HuH-7.5 (cell line): ENCODE results near the gene SMG1.
"Not testable (repeated sequence)": the region's sequence is repeated elsewhere in the genome, so short reads cannot be mapped to it uniquely, and the experiment has no call there.

ENCODE experiments used
- DNase-seq: peaks from one replicate; pipeline ENCODE4 v3.0.0; 2011; ENCODE audit warnings: low spot score

Gene SMG1

GRCh38 chr16:18799500-18799899 is 126.7 kb downstream of the SMG1 start:
- DNase-seq: no peak

- no peak for DNase-seq
These were observed 128.5 kb downstream of the SMG1 start for GRCh38 chr16:18797746-18798145.

GRCh38 chr16:18796377-18796776 is 129.8 kb downstream of the SMG1 start:
- DNase-seq: no peak

GRCh38 chr16:18792836-18793433 is 133.3 kb downstream of the SMG1 start:
- DNase-seq: no peak

- DNase-seq: peak; percentile 85
These were observed 136.1 kb downstream of the SMG1 start, which contains the start of gene RPS15A for GRCh38 chr16:18789850-18790706. RPS15A (minus strand) TSS chr16:18790334; CDS start chr16:18789113, 1,221 bp downstream.

GRCh38 chr16:18789515-18789849 is 136.7 kb downstream of the SMG1 start:
- DNase-seq: no peak

- no peak for DNase-seq
These were observed 137.2 kb downstream of the SMG1 start for GRCh38 chr16:18788828-18789514.

GRCh38 chr16:18784917-18785623 is 141.1 kb downstream of the SMG1 start:
- DNase-seq: no peak

- no peak for DNase-seq
These were observed 142.5 kb downstream of the SMG1 start for GRCh38 chr16:18783430-18784341.

- no peak for DNase-seq
These were observed 143.3 kb downstream of the SMG1 start for GRCh38 chr16:18782697-18783429.

- not testable (repeated sequence) for DNase-seq
These were observed 145.0 kb downstream of the SMG1 start for GRCh38 chr16:18781232-18781631.

GRCh38 chr16:18780460-18781026 is 145.7 kb downstream of the SMG1 start:
- not testable (repeated sequence) for DNase-seq

- DNase-seq: not testable (repeated sequence)
These were observed 148.5 kb downstream of the SMG1 start for GRCh38 chr16:18777664-18778063.

GRCh38 chr16:18776334-18776733 is 149.9 kb downstream of the SMG1 start:
- DNase-seq: not testable (repeated sequence)

GRCh38 chr16:18774651-18775050 is 151.6 kb downstream of the SMG1 start:
- DNase-seq: not testable (repeated sequence)

- DNase-seq: not testable (repeated sequence)
These were observed 154.0 kb downstream of the SMG1 start for GRCh38 chr16:18772171-18772570.

- not testable (repeated sequence) for DNase-seq
These were observed 155.8 kb downstream of the SMG1 start for GRCh38 chr16:18770336-18770962.

GRCh38 chr16:18767217-18767616 is 159.0 kb downstream of the SMG1 start:
- not testable (repeated sequence) for DNase-seq

- DNase-seq: not testable (repeated sequence)
These were observed 163.5 kb downstream of the SMG1 start for GRCh38 chr16:18762713-18763112.
